GM23338 (cell line): ENCODE measurements around the gene RAC3.

Source experiments
- CREB1 ChIP-seq: fragments of 250-450 bp; sonication (Bioruptor Pico); IDR thresholded peaks from 2 replicates; pipeline ENCODE4 v1.5.0; 2020; ENCODE audit warnings: low read depth, mild to moderate bottlenecking, moderate library complexity
- CTCF ChIP-seq, 2 experiments: fragments of 200-600 bp in 1 of 2; sonication (generic) in 1 of 2; conservative IDR thresholded peaks; 2 replicates each; pipeline versions ENCODE4 v1.5.1 to v1.6.1; 2016 to 2017; ENCODE audit warnings: antibody characterized with exemption in 2 of 2, low read depth in 2 of 2, mild to moderate bottlenecking in 2 of 2, moderate library complexity in 1 of 2
- EZH2 ChIP-seq: fragments of 200-600 bp; sonication (generic); IDR thresholded peaks from one replicate; pipeline ENCODE4 v1.8.0; 2017; ENCODE audit warnings: antibody characterized with exemption, mild to moderate bottlenecking, low read depth; ENCODE audit not compliant: unreplicated experiment
- EZH2phosphoT487 ChIP-seq: fragments of 200-600 bp; sonication (generic); IDR thresholded peaks from one replicate; pipeline ENCODE4 v1.8.1; 2018; ENCODE audit warnings: antibody characterized with exemption; ENCODE audit not compliant: unreplicated experiment
- JUNB ChIP-seq: IDR thresholded peaks from one replicate; pipeline ENCODE4 v1.6.1; 2016; ENCODE audit warnings: antibody characterized with exemption; ENCODE audit not compliant: unreplicated experiment
- NANOG ChIP-seq: IDR thresholded peaks from 2 replicates; pipeline ENCODE4 v1.6.1; 2016; ENCODE audit warnings: antibody characterized with exemption, borderline replicate concordance
- POLR2AphosphoS5 ChIP-seq: IDR thresholded peaks from 2 replicates; pipeline ENCODE4 v1.6.1; 2016; ENCODE audit warnings: antibody characterized with exemption, low read depth
- STAT1 ChIP-seq: IDR thresholded peaks from one replicate; pipeline ENCODE4 v1.6.1; 2016; ENCODE audit warnings: antibody characterized with exemption; ENCODE audit not compliant: unreplicated experiment
- ZNF114 ChIP-seq: fragments of 250-450 bp; sonication (Bioruptor Pico); IDR thresholded peaks from 2 replicates; pipeline ENCODE4 v1.5.0; 2020; ENCODE audit warnings: mild to moderate bottlenecking, moderate library complexity
- TF ChIP-seq, protein P1 (sequence below): IDR thresholded peaks from 2 replicates; pipeline ENCODE4 v1.6.1; 2016; ENCODE audit warnings: antibody characterized with exemption
- TF ChIP-seq, protein P2 (sequence below): IDR thresholded peaks from one replicate; pipeline ENCODE4 v1.6.1; 2018; ENCODE audit warnings: antibody characterized with exemption; ENCODE audit not compliant: unreplicated experiment

- no peak for TF ChIP-seq EZH2
- no peak for TF ChIP-seq POLR2AphosphoS5
- no peak for TF ChIP-seq CTCF (conservative IDR thresholded peaks at IDR 0.05; ENCODE audit: low read depth in 2 of 2)
- TF ChIP-seq, protein P1, sequence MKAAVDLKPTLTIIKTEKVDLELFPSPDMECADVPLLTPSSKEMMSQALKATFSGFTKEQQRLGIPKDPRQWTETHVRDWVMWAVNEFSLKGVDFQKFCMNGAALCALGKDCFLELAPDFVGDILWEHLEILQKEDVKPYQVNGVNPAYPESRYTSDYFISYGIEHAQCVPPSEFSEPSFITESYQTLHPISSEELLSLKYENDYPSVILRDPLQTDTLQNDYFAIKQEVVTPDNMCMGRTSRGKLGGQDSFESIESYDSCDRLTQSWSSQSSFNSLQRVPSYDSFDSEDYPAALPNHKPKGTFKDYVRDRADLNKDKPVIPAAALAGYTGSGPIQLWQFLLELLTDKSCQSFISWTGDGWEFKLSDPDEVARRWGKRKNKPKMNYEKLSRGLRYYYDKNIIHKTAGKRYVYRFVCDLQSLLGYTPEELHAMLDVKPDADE: no peak
- TF ChIP-seq EZH2phosphoT487: no peak
- TF ChIP-seq, protein P2, sequence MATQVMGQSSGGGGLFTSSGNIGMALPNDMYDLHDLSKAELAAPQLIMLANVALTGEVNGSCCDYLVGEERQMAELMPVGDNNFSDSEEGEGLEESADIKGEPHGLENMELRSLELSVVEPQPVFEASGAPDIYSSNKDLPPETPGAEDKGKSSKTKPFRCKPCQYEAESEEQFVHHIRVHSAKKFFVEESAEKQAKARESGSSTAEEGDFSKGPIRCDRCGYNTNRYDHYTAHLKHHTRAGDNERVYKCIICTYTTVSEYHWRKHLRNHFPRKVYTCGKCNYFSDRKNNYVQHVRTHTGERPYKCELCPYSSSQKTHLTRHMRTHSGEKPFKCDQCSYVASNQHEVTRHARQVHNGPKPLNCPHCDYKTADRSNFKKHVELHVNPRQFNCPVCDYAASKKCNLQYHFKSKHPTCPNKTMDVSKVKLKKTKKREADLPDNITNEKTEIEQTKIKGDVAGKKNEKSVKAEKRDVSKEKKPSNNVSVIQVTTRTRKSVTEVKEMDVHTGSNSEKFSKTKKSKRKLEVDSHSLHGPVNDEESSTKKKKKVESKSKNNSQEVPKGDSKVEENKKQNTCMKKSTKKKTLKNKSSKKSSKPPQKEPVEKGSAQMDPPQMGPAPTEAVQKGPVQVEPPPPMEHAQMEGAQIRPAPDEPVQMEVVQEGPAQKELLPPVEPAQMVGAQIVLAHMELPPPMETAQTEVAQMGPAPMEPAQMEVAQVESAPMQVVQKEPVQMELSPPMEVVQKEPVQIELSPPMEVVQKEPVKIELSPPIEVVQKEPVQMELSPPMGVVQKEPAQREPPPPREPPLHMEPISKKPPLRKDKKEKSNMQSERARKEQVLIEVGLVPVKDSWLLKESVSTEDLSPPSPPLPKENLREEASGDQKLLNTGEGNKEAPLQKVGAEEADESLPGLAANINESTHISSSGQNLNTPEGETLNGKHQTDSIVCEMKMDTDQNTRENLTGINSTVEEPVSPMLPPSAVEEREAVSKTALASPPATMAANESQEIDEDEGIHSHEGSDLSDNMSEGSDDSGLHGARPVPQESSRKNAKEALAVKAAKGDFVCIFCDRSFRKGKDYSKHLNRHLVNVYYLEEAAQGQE: no peak
- TF ChIP-seq CREB1 (CRISPR knock-in tag): no peak
- TF ChIP-seq NANOG: no peak
- no peak for TF ChIP-seq STAT1
- no peak for TF ChIP-seq JUNB
- no peak for TF ChIP-seq ZNF114 (CRISPR knock-in tag)
These were observed 17.6 kb upstream of the RAC3 start for GRCh38 chr17:82013772-82014321.
